ENCODE data around the gene WNT1. TPM values are rescaled to one million over a fixed set of nuclear protein-coding genes. Genes with fewer than 3 reads are reported as not detected.

Gene WNT1
- total and polyA plus RNA-seq, 9 of the 15 experiments (the other 6 are each of a cell fraction or from before 2014, with no cell fraction given), result not detected

- H3K4me2 ChIP-seq (ENCODE audit: insufficient read depth, low read length), result no peak overlapping the region
- no peaks in the 10 kb centered on the region for H3K9me1 ChIP-seq (ENCODE audit: control insufficient read depth, insufficient read depth, low read length)
- intact Hi-C loops (cut with micrococcal nuclease) (no loop called here), in situ Hi-C loops (cut with MboI) (no loop called here)
- H3K27ac ChIP-seq (ENCODE audit: extremely low read depth, low read depth, low read length), result no peak overlapping the region
- H3K4me3 ChIP-seq, result no peak overlapping the region
- peaks cover 25% of the 10 kb centered on the region for H3K79me2 ChIP-seq (ENCODE audit: control insufficient read depth, insufficient read depth, low read length)
- ATAC-seq (no peak), DNase-seq (ENCODE audit: extremely low read depth in 1 of 4, low spot score in 3 of 4) (no peak), FAIRE-seq (no peak)
- ChIA-PET CTCF (ENCODE audit: low intra/inter-chr PET ratio) (no interaction called here), POLR2A (interaction anchor here (0.8 to 6.8 kb wide), 7 partner anchors 8 to 110 kb away, joined by 3 to 78 read pairs (median 5); partner anchors contain the start of genes DDN and TUBA1B)
- WGBS (ENCODE audit: insufficient coverage, low coverage, missing lambda C conversion rate), result 43% methylated on average over 4 of the region's 6 CpGs
- no TSS peak for BruUV-seq (replicated peaks)
- H3K9me3 ChIP-seq (replicated peaks; ENCODE audit: control insufficient read depth, insufficient read depth, low read depth, low read length), result no peaks in the 10 kb centered on the region
- peaks cover 34 to 36% of the 10 kb centered on the region in 2 experiments for H3K4me1 ChIP-seq (replicated peaks in 1 of 2; ENCODE audit: control insufficient read depth in 2 of 2, insufficient read depth in 2 of 2, low read length in 2 of 2)
- no peaks in the 10 kb centered on the region for H4K20me1 ChIP-seq (replicated peaks; ENCODE audit: control insufficient read depth, insufficient read depth, low read length)
- peaks cover 60% of the 10 kb centered on the region for H3K36me3 ChIP-seq (ENCODE audit: control insufficient read depth, insufficient read depth, low read length)
- no peak overlapping the region; a peak in 1 of 4 replicates for H3K9ac ChIP-seq (ENCODE audit: insufficient read depth in 1 of 2, low read depth in 2 of 2, low read length in 2 of 2)
- H2AFZ ChIP-seq (ENCODE audit: low read depth, low read length), result no peak overlapping the region
- no peaks in the 10 kb centered on the region for H3K27me3 ChIP-seq (ENCODE audit: control insufficient read depth in 2 of 2, insufficient read depth in 2 of 2, low read length in 2 of 2)
- TF ChIP-seq BMI1 (IDR thresholded peaks at IDR 0.05; ENCODE audit: low read length) (no peak), RBM15 (IDR thresholded peaks at IDR 0.05; ENCODE audit: insufficient read depth, low read length) (no peak), CREB5 (CRISPR knock-in tag; IDR thresholded peaks at IDR 0.05) (no peak), FOXK1 (CRISPR knock-in tag; IDR thresholded peaks at IDR 0.05; ENCODE audit: borderline replicate concordance) (no peak), ILK (tag; IDR thresholded peaks at IDR 0.05; ENCODE audit: borderline replicate concordance, low read depth) (no peak), ATF4 (CRISPR knock-in tag; IDR thresholded peaks at IDR 0.05) (no peak), ESRRA (IDR thresholded peaks at IDR 0.05; ENCODE audit: borderline replicate concordance, low read depth) (no peak), E2F4 (CRISPR knock-in tag; IDR thresholded peaks at IDR 0.05; ENCODE audit: low read depth) (no peak), ZBTB17 (CRISPR knock-in tag; IDR thresholded peaks at IDR 0.05) (no peak), SMAD1 (IDR thresholded peaks at IDR 0.05; ENCODE audit: low read depth, low read length, partially characterized antibody) (no peak), GMEB1 (CRISPR knock-in tag; IDR thresholded peaks at IDR 0.05) (no peak), IFI16 (CRISPR knock-in tag; IDR thresholded peaks at IDR 0.05) (no peak), MAZ (CRISPR knock-in tag; conservative IDR thresholded peaks at IDR 0.05 in 1 of 2, IDR thresholded peaks at IDR 0.05 in 1 of 2) (no peak), PML (IDR thresholded peaks at IDR 0.05; ENCODE audit: low read length) (no peak), PRMT5 (CRISPR knock-in tag; IDR thresholded peaks at IDR 0.05) (no peak), SMARCA5 (IDR thresholded peaks at IDR 0.05) (no peak), ZNF778 (CRISPR knock-in tag; IDR thresholded peaks at IDR 0.05) (no peak), ZBTB43 (CRISPR knock-in tag; IDR thresholded peaks at IDR 0.05) (no peak)
These were observed 42.3 kb downstream of the WNT1 start for GRCh38 chr12:49020441-49020840.

Data from K562 (cell line).